Breast epithelium (tissue), 3 donors: ENCODE data around the gene CISD2.

Source experiments
- CTCF ChIP-seq, 3 donors: fragments of 450-650 bp; IDR thresholded peaks; one replicate each; pipeline ENCODE4 v1.5.1; 2016 to 2017; ENCODE audit warnings: antibody characterized with exemption in 3 of 3, mild to moderate bottlenecking in 3 of 3, moderate library complexity in 3 of 3
- POLR2A ChIP-seq: fragments of 450-650 bp; IDR thresholded peaks from one replicate; pipeline ENCODE4 v1.6.1; 2016; ENCODE audit warnings: antibody characterized with exemption, mild to moderate bottlenecking, moderate library complexity
- POLR2AphosphoS5 ChIP-seq, 3 donors: sonication (generic); formaldehyde crosslinking; IDR thresholded peaks; one replicate each; pipeline ENCODE4 v1.6.1; 2017; ENCODE audit warnings: antibody characterized with exemption in 3 of 3

- TF ChIP-seq POLR2A (no peak), POLR2AphosphoS5 (IDR thresholded peaks at IDR 0.05) (no peak), CTCF (IDR thresholded peaks at IDR 0.05) (no peak)
Observed at GRCh38 chr4:102918859-102919258, 50.1 kb downstream of the CISD2 start.
